Panc1 (cell line): ENCODE results near the gene DGCR6L.
"Not testable (repeated sequence)": the region's sequence is repeated elsewhere in the genome, so short reads cannot be mapped to it uniquely, and the experiment has no call there.

Experiments
- CTCF ChIP-seq: fragments of 450-650 bp; IDR thresholded peaks from 2 replicates; pipeline ENCODE4 v1.5.1; 2017; ENCODE audit warnings: mild to moderate bottlenecking
- POLR2AphosphoS5 ChIP-seq: IDR thresholded peaks from 2 replicates; pipeline ENCODE4 v1.6.1; 2012; ENCODE audit warnings: mild to moderate bottlenecking, low read depth, low read length, moderate library complexity

GRCh38 chr22:20289182-20290044 lies 30.4 kb downstream of the DGCR6L start:
- not testable (repeated sequence) for TF ChIP-seq CTCF, POLR2AphosphoS5
